HG03064 (cell line): Measurements from ENCODE around the gene KCNJ14.

Experiments used
- ATAC-seq: cut with Tn5 transposase; IDR thresholded peaks from one replicate; pipeline ENCODE4 v1.9.1; 2021; ENCODE audit warnings: low read depth; ENCODE audit not compliant: unreplicated experiment

Gene KCNJ14

DNA sequence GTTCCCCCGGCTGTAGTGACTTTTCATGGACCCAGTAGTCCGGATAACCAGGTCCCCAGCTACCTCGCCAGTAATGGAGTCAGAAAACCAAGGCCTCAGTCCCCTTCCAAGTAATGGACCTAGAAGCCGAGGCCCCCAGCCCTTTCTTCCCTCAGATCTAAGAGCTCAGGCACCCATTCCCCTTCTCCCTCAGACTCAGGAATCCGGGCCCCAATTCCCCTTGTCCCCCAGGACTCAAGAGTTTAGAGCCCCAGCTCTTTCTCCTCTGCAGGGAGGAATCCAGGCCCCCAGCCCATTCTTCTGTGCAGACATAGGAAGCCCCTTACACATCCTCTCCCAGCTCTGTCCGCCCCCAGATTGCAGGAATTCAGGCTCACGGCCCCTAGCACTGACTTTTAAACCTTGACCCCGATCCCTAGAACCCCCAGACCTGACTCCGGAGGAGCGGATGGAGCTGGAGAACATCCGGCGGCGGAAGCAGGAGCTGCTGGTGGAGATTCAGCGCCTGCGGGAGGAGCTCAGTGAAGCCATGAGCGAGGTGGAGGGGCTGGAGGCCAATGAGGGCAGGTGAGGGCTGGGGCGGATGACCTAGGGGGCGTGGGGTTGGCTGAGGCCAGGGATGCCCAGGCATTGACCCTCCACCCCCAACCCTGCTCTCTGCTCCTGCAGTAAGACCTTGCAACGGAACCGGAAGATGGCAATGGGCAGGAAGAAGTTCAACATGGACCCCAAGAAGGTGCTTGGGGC, 14.7 kb downstream of the KCNJ14 start:
- no peak for ATAC-seq

- no peak for ATAC-seq
Observed at GRCh38 chr19:48470856-48471255, 15.5 kb downstream of the KCNJ14 start.

DNA sequence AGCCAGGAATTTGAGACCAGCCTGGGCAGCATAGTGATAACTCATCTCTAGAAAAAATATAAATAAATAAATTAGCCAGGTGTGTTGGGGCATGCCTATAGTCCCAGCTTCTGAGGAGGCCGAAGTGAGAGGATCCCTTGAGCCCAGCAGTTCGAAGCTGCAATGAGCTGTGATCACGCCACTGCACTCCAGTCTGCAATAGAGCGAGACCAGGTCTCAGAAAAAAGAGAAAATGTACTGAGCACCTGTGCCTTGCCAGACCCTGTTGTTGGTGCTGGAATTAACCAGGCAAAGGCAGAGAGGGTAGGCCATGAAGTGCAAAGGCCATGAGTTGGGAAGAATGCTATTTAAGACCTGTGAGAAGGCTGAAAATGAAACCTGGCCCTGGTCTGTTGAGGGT, 16.5 kb downstream of the KCNJ14 start:
- ATAC-seq = no peak

- ATAC-seq = no peak
Observed at GRCh38 chr19:48473161-48473966, 18.0 kb downstream of the KCNJ14 start.

DNA sequence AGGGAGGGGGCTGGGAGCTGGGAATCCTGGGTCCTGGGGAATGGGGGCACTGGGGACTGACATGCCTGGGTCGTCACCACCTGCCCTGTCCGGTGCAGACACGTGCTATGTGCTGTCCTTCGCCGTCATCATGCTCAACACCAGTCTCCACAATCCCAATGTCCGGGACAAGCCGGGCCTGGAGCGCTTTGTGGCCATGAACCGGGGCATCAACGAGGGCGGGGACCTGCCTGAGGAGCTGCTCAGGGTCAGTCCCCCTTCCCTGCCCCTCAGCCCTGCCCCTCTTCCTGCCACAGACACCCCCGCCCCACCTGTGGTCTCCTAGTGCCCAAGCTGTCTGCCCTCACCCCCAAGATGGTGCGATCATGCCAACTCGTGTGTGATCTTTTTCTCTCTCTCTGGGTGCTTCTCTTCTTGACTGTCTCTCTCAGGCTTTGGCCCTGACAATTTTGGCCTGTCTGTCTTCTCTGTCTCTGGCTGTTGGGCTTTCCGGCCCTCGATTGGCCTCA, 18.8 kb downstream of the KCNJ14 start:
- ATAC-seq = no peak

DNA sequence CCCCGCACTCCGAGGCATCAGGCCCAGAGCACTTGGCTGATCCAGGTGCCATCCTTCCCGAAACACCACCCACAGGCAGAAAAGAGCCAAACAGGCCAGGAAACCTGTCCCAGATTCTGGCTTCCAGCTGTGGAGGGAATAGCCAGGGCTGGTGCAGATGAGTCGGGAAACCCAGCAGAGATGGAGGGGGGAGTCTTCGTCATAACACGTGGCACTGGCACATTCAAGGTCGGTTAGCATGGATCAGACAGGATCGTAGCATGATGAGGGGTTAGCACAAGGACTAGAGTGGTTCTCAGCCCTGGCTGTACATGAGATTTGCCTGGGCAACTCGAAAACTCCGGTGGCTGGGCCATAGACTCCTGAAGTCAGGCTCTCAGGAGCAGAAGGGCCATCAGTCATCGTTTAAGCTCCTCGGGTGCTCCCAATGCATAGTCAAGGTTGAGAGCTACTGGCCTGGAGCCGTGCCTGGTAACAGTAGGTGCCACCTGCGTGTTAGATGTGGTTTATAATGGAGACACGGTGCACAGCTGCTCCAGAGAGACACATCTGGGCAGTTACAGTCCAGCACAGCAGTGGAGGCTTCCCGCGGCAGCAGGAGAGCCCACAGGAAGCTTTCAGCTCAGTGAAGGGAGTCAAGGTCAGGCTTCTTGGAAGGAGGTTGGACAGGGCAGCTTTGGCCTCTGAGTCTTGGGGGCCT, 20.1 kb downstream of the KCNJ14 start:
- no peak for ATAC-seq

- ATAC-seq = no peak
Observed at GRCh38 chr19:48476176-48476575, 20.8 kb downstream of the KCNJ14 start.

DNA sequence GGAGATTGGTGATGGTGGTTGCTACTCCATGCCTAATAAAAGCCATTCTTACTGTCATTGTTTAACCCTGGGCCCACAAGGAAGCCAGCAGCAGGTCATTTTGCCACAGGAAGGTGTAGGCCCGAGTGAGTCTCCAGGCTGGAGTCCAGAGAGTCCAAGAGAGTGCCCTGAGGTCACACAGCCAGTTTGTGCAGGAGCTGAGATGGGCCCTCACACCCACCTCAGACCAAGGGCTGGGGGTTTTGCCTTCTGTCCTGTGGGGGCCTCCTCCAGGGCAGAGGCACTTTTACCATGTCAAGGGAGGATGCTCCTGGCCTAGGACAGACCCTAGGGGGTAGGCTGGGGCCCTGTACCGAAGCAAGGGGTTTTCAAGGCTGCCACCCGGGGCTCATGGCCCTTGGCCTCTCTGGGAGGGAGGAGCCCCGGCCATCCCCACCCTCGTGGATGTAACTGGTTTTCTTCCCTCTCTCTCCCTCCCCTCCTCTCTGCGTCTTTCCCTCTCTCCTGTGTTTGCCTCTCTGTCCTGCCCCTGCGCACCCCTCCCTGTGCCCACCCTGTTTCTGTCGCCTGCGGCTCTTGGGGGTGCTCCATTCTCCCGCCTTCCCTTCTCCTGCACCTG, 21.8 kb downstream of the KCNJ14 start:
- ATAC-seq = no peak

GRCh38 chr19:48477698-48478338, 22.4 kb downstream of the KCNJ14 start:
- ATAC-seq = no peak

- ATAC-seq = no peak
Observed at GRCh38 chr19:48478339-48479256, 23.2 kb downstream of the KCNJ14 start.

- no peak for ATAC-seq
Observed at GRCh38 chr19:48479686-48480085, 24.3 kb downstream of the KCNJ14 start.

GRCh38 chr19:48480183-48480557, 24.8 kb downstream of the KCNJ14 start:
- no peak for ATAC-seq

DNA sequence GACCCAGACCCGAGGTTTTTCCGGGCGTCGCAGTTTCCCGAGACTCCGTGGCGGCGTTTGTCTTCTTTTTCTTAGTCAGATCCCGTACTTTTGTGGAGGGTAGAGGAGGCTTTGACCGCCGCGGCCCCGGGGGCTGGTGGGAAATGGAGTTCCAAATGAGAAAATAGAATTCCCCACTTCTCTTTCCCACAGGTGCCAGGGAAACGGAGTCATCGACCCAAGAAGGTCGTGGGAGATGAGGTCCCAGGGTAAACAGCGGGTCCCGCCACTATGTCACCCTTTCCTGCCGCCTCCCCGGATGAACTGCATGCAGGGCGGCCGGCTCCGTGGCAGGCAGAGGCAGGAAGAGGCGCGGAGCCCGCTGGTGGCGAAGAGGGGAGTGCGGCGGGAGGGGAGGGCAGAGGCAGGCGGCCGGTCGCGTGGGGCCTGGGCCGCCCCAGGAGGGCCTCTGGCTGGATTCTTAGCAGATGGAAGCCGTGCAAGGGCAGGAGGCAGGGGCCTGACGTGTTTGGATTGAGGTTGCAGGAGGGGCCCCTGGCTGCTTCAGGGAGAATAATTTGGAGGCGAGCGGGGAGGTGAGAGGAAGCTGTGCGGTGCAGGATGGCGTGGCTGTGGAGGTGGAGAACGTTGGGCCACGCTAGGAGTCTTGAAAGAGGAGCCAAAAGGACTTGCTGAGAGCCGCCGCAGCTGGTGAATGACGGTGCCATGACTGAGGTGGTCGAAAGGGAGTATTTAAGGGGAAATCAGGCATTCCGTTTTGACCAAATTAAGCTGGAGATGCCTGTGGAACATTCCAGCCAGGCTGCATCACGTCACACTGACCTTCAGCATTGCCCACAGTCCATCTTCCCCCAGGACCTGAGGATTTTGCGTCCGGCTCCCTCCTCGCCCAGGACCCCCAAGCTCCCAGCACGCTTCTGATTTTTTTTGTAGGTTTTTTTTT, 25.5 kb downstream of the KCNJ14 start:
- no peak for ATAC-seq

DNA sequence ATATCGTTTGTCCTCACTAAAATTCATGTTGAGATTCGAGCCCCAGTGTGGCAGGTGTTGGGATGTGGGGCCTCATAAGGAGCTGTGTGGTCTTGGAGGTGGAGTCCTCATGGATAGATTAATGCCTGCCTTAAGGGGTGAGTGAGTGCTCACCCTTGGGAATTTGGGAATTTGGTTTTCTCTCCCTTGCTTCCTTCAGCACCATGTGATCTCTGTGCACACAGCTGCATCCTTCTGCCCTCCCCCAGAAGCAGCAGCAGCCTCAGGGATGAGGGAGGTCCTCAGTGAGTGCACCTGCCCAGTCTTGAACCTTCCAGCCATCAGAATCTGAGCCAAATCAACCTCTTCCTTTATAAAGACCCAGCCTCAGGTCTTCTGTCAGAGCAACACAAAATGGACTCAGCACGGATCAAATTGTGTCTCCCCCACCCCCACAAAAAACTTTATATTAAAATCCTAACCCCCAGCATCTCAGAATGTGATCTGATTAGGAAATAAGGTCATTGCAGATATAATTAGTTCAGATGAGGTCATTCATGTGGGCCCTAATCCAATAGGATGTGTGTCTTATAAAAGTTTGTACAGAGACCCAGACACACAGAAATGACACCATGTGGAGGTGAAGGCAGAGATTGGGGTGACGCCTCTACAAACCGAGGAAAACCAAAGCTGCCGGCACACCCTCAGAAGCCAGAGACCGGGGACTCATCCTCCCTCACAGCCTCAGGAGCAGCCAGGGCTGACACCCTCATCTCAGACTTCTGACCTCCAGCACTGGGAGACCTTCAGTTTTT, 26.7 kb downstream of the KCNJ14 start:
- ATAC-seq = no peak

DNA sequence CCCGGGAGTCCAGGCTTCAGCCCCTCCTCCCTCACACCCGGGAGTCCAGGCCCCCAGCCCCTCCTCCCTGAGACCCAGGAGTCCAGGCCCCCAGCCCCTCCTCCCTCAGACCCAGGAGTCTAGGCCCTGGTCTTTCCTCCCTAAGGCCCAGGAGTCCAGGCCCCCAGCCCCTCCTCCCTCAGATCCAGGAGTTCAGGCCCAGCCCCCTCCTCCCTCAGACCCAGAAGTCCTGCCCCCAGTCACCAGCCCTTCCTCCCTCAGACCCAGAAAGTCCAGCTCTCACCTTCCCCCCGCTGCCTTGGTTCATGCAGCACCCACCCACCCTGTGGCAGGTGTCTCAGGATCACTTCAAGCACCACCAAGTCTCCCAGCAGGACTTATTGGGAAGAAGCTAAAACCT, 27.9 kb downstream of the KCNJ14 start:
- no peak for ATAC-seq

GRCh38 chr19:48484247-48484893, 29.0 kb downstream of the KCNJ14 start:
- no peak for ATAC-seq
